HCT116 (cell line): ENCODE results near the gene TBC1D19. TPM values are rescaled to one million over a fixed set of nuclear protein-coding genes. Genes with fewer than 3 reads are reported as not detected.

ENCODE experiments used
- ATAC-seq: fragments of 200-7000 bp; cut with Tn5 transposase; 2 replicates; pipeline ENCODE4 v1.9.1; 2020; ENCODE audit warnings: mild to moderate bottlenecking, moderate library complexity
- BruUV-seq: library from RNA; stranded (reverse); fragments of 400-500 nt; replicated peaks from 2 replicates; lab custom pipeline; 2021; lab: Mats Ljungman, UMichigan
- CTCF ChIA-PET: fragments of 300-600 bp; sonication (Branson Sonifier 250); formaldehyde crosslinking; loops from one replicate; lab custom pipeline; 2021; ENCODE audit warnings: antibody characterized with exemption; lab: Charles Lee
- POLR2A ChIA-PET: fragments of 300-600, 350-600 bp; sonication (Branson Sonifier 250); formaldehyde crosslinking; loops from one replicate; lab custom pipeline; 2021; ENCODE audit warnings: antibody characterized with exemption; lab: Charles Lee
- RAD21 ChIA-PET, 2 experiments: fragments of 300-600 bp; sonication (Branson Sonifier 250); formaldehyde crosslinking; loops; one replicate each; lab custom pipeline; 2023; ENCODE audit warnings: low total read pairs in 2 of 2; ENCODE audit not compliant: uncharacterized antibody in 2 of 2, unreplicated experiment in 2 of 2, low non-redundant PET in 1 of 2; lab: Charles Lee
- DNase-seq: peaks from one replicate; pipeline ENCODE4 v3.0.0-alpha.2; 2010; ENCODE audit warnings: low read depth, low spot score
- H2AFZ ChIP-seq: fragments of 200-600 bp; shearing (Covaris generic), sonication (generic); 2 replicates; pipeline ENCODE4 v1.6.1; 2017; ENCODE audit warnings: low read depth, mixed run types, mixed read lengths, antibody characterized with exemption, low read length; ENCODE audit not compliant: poor library complexity, severe bottlenecking
- H3K27ac ChIP-seq: 2 replicates; pipeline ENCODE4 v1.5.1; 2012; ENCODE audit warnings: low read depth, low read length
- H3K27me3 ChIP-seq: fragments of 200-600 bp; sonication (generic); 2 replicates; pipeline ENCODE4 v1.6.1; 2016; ENCODE audit warnings: mixed run types, low read length, mixed read lengths; ENCODE audit not compliant: insufficient read depth
- H3K36me3 ChIP-seq, 2 experiments: fragments of 200-500 bp in 1 of 2; fragments of 200-600 bp in 1 of 2; sonication (Bioruptor generic) in 1 of 2; sonication (generic) in 1 of 2; 2 replicates each; pipeline versions ENCODE4 v1.5.1 to v1.6.1; 2014 to 2016; ENCODE audit warnings: low read length in 2 of 2, inconsistent platforms in 1 of 2, mixed read lengths in 1 of 2, mixed run types in 1 of 2; ENCODE audit not compliant: insufficient read depth in 2 of 2, control insufficient read depth in 1 of 2
- H3K4me1 ChIP-seq, 2 experiments: fragments of 200-600 bp in 1 of 2; sonication (generic) in 1 of 2; 2 replicates each; pipeline versions ENCODE4 v1.5.1 to v1.6.1; 2012 to 2017; ENCODE audit warnings: low read length in 2 of 2, inconsistent platforms in 1 of 2, mild to moderate bottlenecking in 1 of 2, mixed read lengths in 1 of 2, mixed run types in 1 of 2, moderate library complexity in 1 of 2; ENCODE audit not compliant: insufficient read depth in 2 of 2, control insufficient read depth in 1 of 2
- H3K4me2 ChIP-seq: fragments of 200-600 bp; sonication (generic); 2 replicates; pipeline ENCODE4 v1.6.1; 2017; ENCODE audit warnings: mixed run types, low read length, mixed read lengths
- H3K4me3 ChIP-seq, 2 experiments: fragments of 200-600 bp in 1 of 2; sonication (generic) in 1 of 2; replicated peaks in 1 of 2; 2 replicates each; pipeline ENCODE4 v1.5.1; 2011 to 2016; ENCODE audit warnings: low read length in 2 of 2, control low read depth in 1 of 2, low read depth in 1 of 2, mild to moderate bottlenecking in 1 of 2, mixed read lengths in 1 of 2, mixed run types in 1 of 2
- H3K79me2 ChIP-seq: fragments of 200-600 bp; sonication (generic); 2 replicates; pipeline ENCODE4 v1.6.1; 2017; ENCODE audit warnings: mild to moderate bottlenecking, mixed run types, low read length, moderate library complexity, mixed read lengths; ENCODE audit not compliant: insufficient read depth
- H3K9ac ChIP-seq: fragments of 200-600 bp; sonication (generic); 2 replicates; pipeline ENCODE4 v1.6.1; 2016; ENCODE audit warnings: low read length, mixed read lengths
- H3K9me2 ChIP-seq: fragments of 200-600 bp; sonication (generic), shearing (Covaris generic); 2 replicates; pipeline ENCODE4 v1.6.1; 2017; ENCODE audit warnings: mixed run types, mild to moderate bottlenecking, moderate library complexity; ENCODE audit not compliant: insufficient read depth
- H3K9me3 ChIP-seq, 2 experiments: fragments of 200-500 bp in 1 of 2; fragments of 200-600 bp in 1 of 2; sonication (Bioruptor generic) in 1 of 2; sonication (generic) in 1 of 2; 2 replicates each; pipeline ENCODE4 v1.6.1; 2014 to 2017; ENCODE audit warnings: low read length in 2 of 2, mixed read lengths in 2 of 2, inconsistent platforms in 1 of 2, low read depth in 1 of 2, mild to moderate bottlenecking in 1 of 2, mixed run types in 1 of 2, moderate library complexity in 1 of 2; ENCODE audit not compliant: control insufficient read depth in 1 of 2, insufficient read depth in 1 of 2
- H4K20me1 ChIP-seq: fragments of 200-600 bp; sonication (generic), shearing (Covaris generic); 2 replicates; pipeline ENCODE4 v1.6.1; 2017; ENCODE audit warnings: mixed run types, mild to moderate bottlenecking, moderate library complexity; ENCODE audit not compliant: insufficient read depth
- CBX3 ChIP-seq: IDR thresholded peaks from 2 replicates; pipeline ENCODE4 v1.6.1; 2012; ENCODE audit warnings: low read depth
- CEBPB ChIP-seq: IDR thresholded peaks from 2 replicates; pipeline ENCODE4 v1.6.1; 2012; ENCODE audit warnings: low read depth
- CTCF ChIP-seq, 3 experiments: fragments of 200-600 bp in 1 of 3; sonication (generic) in 1 of 3; IDR thresholded peaks in 2 of 3; conservative IDR thresholded peaks in 1 of 3; 2 replicates each; pipeline ENCODE4 v1.5.1; 2012 to 2017; ENCODE audit warnings: low read depth in 2 of 3, low read length in 2 of 3, antibody characterized with exemption in 1 of 3, borderline replicate concordance in 1 of 3, control low read depth in 1 of 3, mild to moderate bottlenecking in 1 of 3, mixed read lengths in 1 of 3, mixed run types in 1 of 3, moderate library complexity in 1 of 3; ENCODE audit not compliant: insufficient read depth in 1 of 3
- ELF1 ChIP-seq: IDR thresholded peaks from 2 replicates; pipeline ENCODE4 v1.6.1; 2012; ENCODE audit warnings: low read depth, borderline replicate concordance
- EZH2phosphoT487 ChIP-seq: fragments of 200-600 bp; IDR thresholded peaks from 2 replicates; pipeline ENCODE4 v1.6.1; 2018; ENCODE audit warnings: antibody characterized with exemption, borderline replicate concordance
- FOSL1 ChIP-seq: IDR thresholded peaks from 2 replicates; pipeline ENCODE4 v1.6.1; 2012; ENCODE audit warnings: low read depth
- JUND ChIP-seq: IDR thresholded peaks from 2 replicates; pipeline ENCODE4 v1.6.1; 2012
- MAX ChIP-seq: IDR thresholded peaks from 2 replicates; pipeline ENCODE4 v1.6.1; 2012
- POLR2A ChIP-seq: IDR thresholded peaks from 2 replicates; pipeline ENCODE4 v1.7.0; 2011; ENCODE audit warnings: borderline replicate concordance; ENCODE audit not compliant: insufficient read depth, insufficient read length; ENCODE audit errors: extremely low read depth
- RAD21 ChIP-seq: IDR thresholded peaks from 2 replicates; pipeline ENCODE4 v1.6.1; 2012; ENCODE audit warnings: low read depth, mild to moderate bottlenecking
- SIN3A ChIP-seq: IDR thresholded peaks from 2 replicates; pipeline ENCODE4 v1.6.1; 2012; ENCODE audit warnings: low read depth
- SP1 ChIP-seq: IDR thresholded peaks from 2 replicates; pipeline ENCODE4 v1.6.1; 2012; ENCODE audit warnings: low read depth
- ZBTB33 ChIP-seq: IDR thresholded peaks from 2 replicates; pipeline ENCODE4 v1.6.1; 2011; ENCODE audit warnings: mild to moderate bottlenecking, low read length, moderate library complexity; ENCODE audit not compliant: insufficient replicate concordance; ENCODE audit errors: extremely low read depth
- ZFX ChIP-seq: fragments of 450-650 bp; IDR thresholded peaks from 2 replicates; pipeline ENCODE4 v1.6.1; 2017
- intact Hi-C: fragments of 100-400 bp; cut with micrococcal nuclease; formaldehyde crosslinking; loops from 2 replicates; pipeline ENCODE4 v1.10.0; 2022
- total RNA-seq: library from RNA; stranded (reverse); gene quantifications from one replicate; pipeline ENCODE4 v1.2.1, GENCODE V29; 2021; ENCODE audit not compliant: unreplicated experiment

The TBC1D19 gene
- total RNA-seq, 1 experiment from 2014 or later: 25.4 TPM

GRCh38 chr4:26609868-26610267 is 26.0 kb downstream of the TBC1D19 start:
- DNase-seq: no peak
- ChIA-PET POLR2A (no interaction called here), RAD21 (no interaction called here), CTCF (no interaction called here)
- Histone ChIP-seq H2AFZ (no peak overlapping the region), H3K9me2 (no peaks in the 10 kb centered on the region), H4K20me1 (no peaks in the 10 kb centered on the region), H3K4me1 (no peaks in the 10 kb centered on the region), H3K9ac (no peak overlapping the region)
- intact Hi-C loops: no loop called here
- no peak for TF ChIP-seq JUND
- TF ChIP-seq FOSL1: no peak
- TF ChIP-seq ELF1: no peak
- TF ChIP-seq EZH2phosphoT487: no peak
- TF ChIP-seq CTCF (IDR thresholded peaks at IDR 0.05 in 2 of 3, conservative IDR thresholded peaks at IDR 0.05 in 1 of 3; ENCODE audit: borderline replicate concordance in 1 of 3, insufficient read depth in 1 of 3, low read depth in 2 of 3, low read length in 2 of 3): no peak
- TF ChIP-seq ZBTB33: no peak
- no peak for TF ChIP-seq SIN3A
- no peak for TF ChIP-seq POLR2A
- TF ChIP-seq ZFX: no peak
- TF ChIP-seq MAX: no peak
- TF ChIP-seq RAD21: no peak
- TF ChIP-seq CBX3: no peak
- no peak for TF ChIP-seq SP1
- no peak for TF ChIP-seq CEBPB
- TF ChIP-seq, all 23 proteins: peak for 0
- Histone ChIP-seq H3K27me3 (no peaks in the 10 kb centered on the region), H3K27ac (no peak overlapping the region), H3K36me3 (no peaks in the 10 kb centered on the region), H3K79me2 (peaks cover 34% of the 10 kb centered on the region), H3K4me3 (no peak overlapping the region), H3K4me2 (no peak overlapping the region), H3K9me3 (no peaks in the 10 kb centered on the region)
- ATAC-seq: no peak
- BruUV-seq: no TSS peak
